ENCODE data around the gene PCYT1A. TPM values are rescaled to one million over a fixed set of nuclear protein-coding genes. Genes with fewer than 3 reads are reported as not detected.

Gene PCYT1A
- total RNA-seq, 1 donor from 2014 or later, result 57.0 TPM

- peaks cover 39% of the 10 kb centered on the region for H3K36me3 Mint-ChIP-seq (ENCODE audit: low read depth)
- no peaks in the 10 kb centered on the region for H3K9me3 Mint-ChIP-seq
- peak overlapping the region; percentile 79 for H3K4me3 Mint-ChIP-seq
- H3K4me1 Mint-ChIP-seq (ENCODE audit: low read depth), result peaks cover 62% of the 10 kb centered on the region
- H3K27me3 Mint-ChIP-seq (ENCODE audit: insufficient read depth), result no peaks in the 10 kb centered on the region
- peak overlapping the region; percentile 98 for H3K27ac Mint-ChIP-seq
- intact Hi-C loops (cut with micrococcal nuclease), result loop anchor here (10.0 kb wide), 1 partner anchor 370 kb away; the partner anchor contains the start of gene TNK2
- DNase-seq (ENCODE audit: low spot score), result no peak
Measured at GRCh38 chr3:196275126-196275525, 12.4 kb downstream of the PCYT1A start.

DNA sequence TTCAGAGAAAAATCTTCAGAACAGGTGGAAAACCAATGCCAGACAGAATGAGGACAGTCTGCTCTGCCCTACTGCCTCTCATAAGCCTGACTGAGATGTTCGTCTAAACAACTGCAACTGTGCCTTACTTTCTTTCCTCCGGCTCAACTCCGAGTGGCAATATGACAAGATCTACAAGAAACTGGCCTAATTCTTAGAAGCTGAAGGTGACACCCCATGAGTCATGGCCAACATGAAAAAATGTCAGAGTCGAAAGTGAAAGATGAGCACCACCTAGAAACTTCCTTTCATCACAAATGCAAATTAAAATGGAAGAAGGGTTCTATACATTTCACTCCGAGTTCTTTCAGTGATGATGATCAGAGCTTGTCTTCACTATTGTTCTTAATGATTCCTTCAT is 12.9 kb downstream of the PCYT1A start:
- peak; percentile 78 for DNase-seq (ENCODE audit: low spot score)

GRCh38 chr3:196273655-196274054 is 13.9 kb downstream of the PCYT1A start:
- Mint-ChIP-seq H3K9me3 (no peaks in the 10 kb centered on the region), H3K36me3 (ENCODE audit: low read depth) (peaks cover 44% of the 10 kb centered on the region), H3K4me1 (ENCODE audit: low read depth) (peaks cover 61% of the 10 kb centered on the region), H3K27me3 (ENCODE audit: insufficient read depth) (no peaks in the 10 kb centered on the region), H3K27ac (peak overlapping the region; percentile 98), H3K4me3 (peak overlapping the region; percentile 22)
- DNase-seq (ENCODE audit: low spot score), result no peak
- intact Hi-C loops (cut with micrococcal nuclease), result loop anchor here (1.0 to 10.0 kb wide), 8 partner anchors 14 to 369 kb away; partner anchors contain the start of genes DYNLT2B, PCYT1A, TFRC and TNK2

More for the DNA sequence above, 12.9 kb downstream of the PCYT1A start:
- Mint-ChIP-seq H3K4me3 (peak overlapping the region; percentile 79), H3K4me1 (ENCODE audit: low read depth) (peaks cover 60% of the 10 kb centered on the region), H3K27ac (peak overlapping the region; percentile 98), H3K27me3 (ENCODE audit: insufficient read depth) (no peaks in the 10 kb centered on the region), H3K36me3 (ENCODE audit: low read depth) (peaks cover 42% of the 10 kb centered on the region), H3K9me3 (no peaks in the 10 kb centered on the region)
- intact Hi-C loops (cut with micrococcal nuclease), result loop anchor here (1.0 to 10.0 kb wide), 8 partner anchors 13 to 370 kb away; partner anchors contain the start of genes DYNLT2B, PCYT1A, TFRC and TNK2

DNA sequence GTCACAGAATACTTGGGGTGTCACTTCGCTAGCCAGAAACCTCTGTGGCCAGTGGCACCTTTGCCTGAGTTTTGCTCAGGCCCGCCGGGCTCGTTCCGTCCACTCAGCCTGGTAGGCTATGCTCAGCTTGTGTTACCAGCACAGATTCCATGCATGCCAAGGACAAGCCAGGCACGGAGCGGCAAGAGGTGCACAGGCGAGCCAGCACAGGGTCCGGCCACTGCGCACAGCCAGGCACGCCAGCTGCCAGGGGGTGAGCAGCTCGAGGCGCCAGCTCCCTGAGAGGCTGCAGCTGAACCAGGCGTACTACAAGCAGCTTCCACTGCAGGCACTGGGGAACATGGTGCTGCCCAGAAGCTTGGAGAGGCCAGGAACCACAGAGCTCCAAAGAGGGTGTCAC is 14.7 kb downstream of the PCYT1A start:
- peak overlapping the region; percentile 98 for H3K27ac Mint-ChIP-seq
- no peaks in the 10 kb centered on the region for H3K27me3 Mint-ChIP-seq (ENCODE audit: insufficient read depth)
- no peak for DNase-seq (ENCODE audit: low spot score)
- H3K4me1 Mint-ChIP-seq (ENCODE audit: low read depth), result peaks cover 59% of the 10 kb centered on the region
- no peaks in the 10 kb centered on the region for H3K9me3 Mint-ChIP-seq
- H3K4me3 Mint-ChIP-seq, result peak overlapping the region; percentile 54
- intact Hi-C loops (cut with micrococcal nuclease), result loop anchor here (10.0 kb wide), 1 partner anchor 368 kb away; the partner anchor contains the start of gene TNK2
- peaks cover 37% of the 10 kb centered on the region for H3K36me3 Mint-ChIP-seq (ENCODE audit: low read depth)

DNA sequence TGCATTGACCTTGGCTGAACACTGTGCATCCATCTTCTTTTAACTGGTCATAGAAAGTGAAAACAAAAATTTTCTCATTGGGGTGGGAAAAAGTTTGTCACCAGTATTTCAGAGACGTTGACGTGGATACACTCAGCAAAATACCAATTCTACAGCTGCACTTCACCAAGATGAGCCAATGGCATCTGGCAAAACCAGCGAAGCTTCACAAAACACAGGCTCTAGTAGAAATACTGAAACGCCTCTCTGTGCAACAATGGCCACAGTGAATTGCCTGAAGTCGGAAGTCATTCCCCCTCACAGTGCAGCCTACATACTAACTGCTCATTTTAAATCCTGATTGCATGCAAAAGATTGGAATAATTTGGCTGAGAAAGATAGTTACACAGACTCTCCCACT is 17.0 kb downstream of the PCYT1A start:
- Mint-ChIP-seq H3K9me3 (no peaks in the 10 kb centered on the region), H3K4me1 (ENCODE audit: low read depth) (peaks cover 53% of the 10 kb centered on the region), H3K27ac (peak overlapping the region; percentile 55), H3K4me3 (no peak overlapping the region), H3K27me3 (ENCODE audit: insufficient read depth) (no peaks in the 10 kb centered on the region), H3K36me3 (ENCODE audit: low read depth) (peaks cover 33% of the 10 kb centered on the region)
- no peak for DNase-seq (ENCODE audit: low spot score)
- intact Hi-C loops (cut with micrococcal nuclease), result loop anchor here (10.0 kb wide), 1 partner anchor 366 kb away; the partner anchor contains the start of gene TNK2

DNA sequence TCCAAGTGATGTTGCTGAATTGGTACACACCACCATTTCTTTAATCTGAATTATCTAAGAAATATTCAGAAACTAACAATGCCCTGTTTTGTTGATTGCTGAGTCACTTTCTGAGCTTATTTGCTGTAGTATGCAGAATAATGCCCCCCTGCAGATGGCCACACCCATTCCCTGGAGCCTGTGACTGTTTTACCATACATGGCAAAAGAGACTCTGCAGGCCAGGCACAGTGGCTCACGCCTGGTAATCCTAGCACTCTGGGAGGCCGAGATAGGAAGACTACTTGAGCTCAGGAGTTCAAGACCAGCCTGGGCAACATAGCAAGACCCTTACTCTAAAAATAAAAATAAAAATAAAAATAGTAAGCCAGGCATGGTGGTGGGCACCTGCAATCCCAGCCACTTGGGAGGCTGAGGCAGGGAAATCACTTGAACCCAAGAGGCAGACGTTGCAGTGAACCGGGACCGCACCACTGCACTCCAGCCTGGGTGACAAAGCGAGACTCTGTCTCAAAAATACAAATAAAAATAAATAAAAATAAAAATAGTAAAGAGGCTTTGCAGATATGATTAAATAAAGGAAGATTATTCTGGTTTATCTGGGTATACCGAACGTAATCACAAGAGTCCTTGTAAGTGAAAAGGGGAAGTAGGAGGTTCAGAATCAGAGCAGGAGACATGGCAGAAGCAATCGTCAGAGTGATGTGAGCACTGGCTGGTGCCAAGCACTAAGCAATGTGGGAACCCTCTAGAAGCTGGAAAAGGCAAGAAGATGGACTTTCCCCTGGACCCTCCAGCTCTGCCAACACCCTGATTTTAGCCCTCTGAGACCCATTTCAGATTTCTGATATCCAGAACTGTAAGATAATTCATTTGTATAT is 19.0 kb downstream of the PCYT1A start:
- no peak overlapping the region for H3K4me3 Mint-ChIP-seq
- intact Hi-C loops (cut with micrococcal nuclease), result no loop called here
- no peaks in the 10 kb centered on the region for H3K27me3 Mint-ChIP-seq (ENCODE audit: insufficient read depth)

DNA sequence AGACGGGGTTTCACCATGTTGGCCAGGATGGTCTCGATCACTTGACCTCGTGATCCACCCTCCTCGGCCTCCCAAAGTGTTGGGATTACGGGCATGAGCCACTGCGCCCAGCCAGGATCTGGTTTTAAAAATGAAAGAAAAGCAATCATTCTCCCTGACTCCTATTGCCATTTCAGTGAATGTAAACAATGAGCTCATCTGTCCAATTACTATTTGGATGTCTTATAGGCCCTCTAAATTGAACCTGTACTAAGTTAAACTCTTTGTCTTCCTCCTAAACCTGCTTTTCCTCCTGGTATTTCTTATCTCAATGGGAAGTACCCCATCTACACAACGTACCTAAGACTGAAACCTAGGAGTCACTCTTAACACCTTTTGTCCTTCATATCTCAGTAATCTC is 23.7 kb downstream of the PCYT1A start:
- H3K27ac Mint-ChIP-seq, result no peak overlapping the region
- peaks cover 25% of the 10 kb centered on the region for H3K36me3 Mint-ChIP-seq (ENCODE audit: low read depth)
- no peak overlapping the region for H3K4me3 Mint-ChIP-seq

More for the DNA sequence above, 19.0 kb downstream of the PCYT1A start:
- DNase-seq (ENCODE audit: low spot score), result no peak
- H3K9me3 Mint-ChIP-seq, result no peaks in the 10 kb centered on the region
- peaks cover 42% of the 10 kb centered on the region for H3K4me1 Mint-ChIP-seq (ENCODE audit: low read depth)
- peaks cover 36% of the 10 kb centered on the region for H3K36me3 Mint-ChIP-seq (ENCODE audit: low read depth)
- H3K27ac Mint-ChIP-seq, result peak overlapping the region; percentile 61

DNA sequence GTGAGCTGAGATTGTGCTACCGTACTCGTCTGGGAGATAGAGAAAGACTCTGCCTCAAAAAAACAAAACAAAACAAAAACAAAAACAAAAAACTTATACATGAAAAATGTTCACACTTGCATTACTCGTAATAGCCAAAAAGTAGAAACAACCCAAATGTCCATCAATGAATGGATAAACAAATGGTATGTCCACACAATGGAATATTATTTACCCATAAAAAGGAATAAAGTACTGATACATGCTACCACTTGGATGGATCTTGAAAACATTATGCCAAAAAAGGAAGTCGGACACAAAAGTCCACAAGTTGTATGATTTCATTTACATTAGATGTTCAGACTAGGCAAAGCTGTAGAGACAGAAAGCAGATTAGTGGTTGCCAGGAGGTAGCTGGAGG is 26.7 kb downstream of the PCYT1A start:
- Mint-ChIP-seq H3K4me1 (ENCODE audit: low read depth) (peaks cover 11% of the 10 kb centered on the region), H3K36me3 (ENCODE audit: low read depth) (peaks cover 30% of the 10 kb centered on the region), H3K27ac (no peak overlapping the region), H3K4me3 (no peak overlapping the region), H3K9me3 (peaks cover 4% of the 10 kb centered on the region), H3K27me3 (ENCODE audit: insufficient read depth) (no peaks in the 10 kb centered on the region)
- intact Hi-C loops (cut with micrococcal nuclease), result no loop called here
- DNase-seq (ENCODE audit: low spot score), result no peak

More for the DNA sequence above, 23.7 kb downstream of the PCYT1A start:
- intact Hi-C loops (cut with micrococcal nuclease), result no loop called here
- no peak for DNase-seq (ENCODE audit: low spot score)
- Mint-ChIP-seq H3K4me1 (ENCODE audit: low read depth) (peaks cover 19% of the 10 kb centered on the region), H3K27me3 (ENCODE audit: insufficient read depth) (no peaks in the 10 kb centered on the region), H3K9me3 (peaks cover 4% of the 10 kb centered on the region)

- peaks cover 22% of the 10 kb centered on the region for H3K36me3 Mint-ChIP-seq (ENCODE audit: low read depth)
- H3K27ac Mint-ChIP-seq, result peak overlapping the region; percentile 16
Measured at GRCh38 chr3:196255776-196256175, 31.8 kb downstream of the PCYT1A start.

DNA sequence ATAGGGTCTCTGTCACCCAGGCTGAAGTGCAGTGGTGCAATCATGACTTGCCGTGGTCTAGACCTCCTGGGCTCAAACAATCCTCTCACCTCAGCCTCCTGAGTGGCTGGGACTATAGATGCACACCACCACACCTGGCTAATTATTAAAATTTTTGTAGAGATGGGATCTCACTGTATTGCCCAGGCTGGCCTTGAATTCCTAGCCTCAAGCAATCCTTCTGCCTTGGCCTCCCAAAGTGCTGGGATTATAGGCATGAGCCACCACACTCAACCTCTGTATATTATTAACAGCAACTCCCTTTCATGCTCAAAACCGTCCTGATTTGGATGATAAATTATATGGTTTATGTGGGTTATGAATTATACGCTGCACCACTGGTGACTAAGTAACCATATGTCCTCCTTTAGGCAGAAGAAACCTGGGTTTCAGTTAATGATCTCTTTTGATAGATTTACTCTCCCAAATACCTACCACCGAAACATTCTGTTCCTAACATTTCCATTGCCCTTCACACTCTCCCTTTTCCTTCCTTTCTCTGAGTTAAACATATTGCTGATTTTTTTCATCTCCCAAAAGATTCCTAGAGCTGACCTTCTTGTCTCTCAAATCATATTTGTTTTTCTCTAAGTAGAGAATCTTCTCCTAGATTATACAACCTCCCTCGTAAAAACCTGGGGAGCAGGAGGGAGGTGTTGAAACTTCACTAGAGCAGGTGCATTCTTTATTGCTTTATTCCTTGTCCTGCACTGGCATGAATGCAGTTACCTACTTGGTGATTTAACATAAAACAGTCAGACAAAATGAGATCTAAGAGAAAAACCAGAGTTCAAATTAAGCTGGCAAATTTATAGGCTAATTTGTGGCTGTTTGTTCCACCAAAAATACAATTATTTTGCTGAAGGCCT is 32.9 kb downstream of the PCYT1A start:
- Mint-ChIP-seq H3K27me3 (ENCODE audit: insufficient read depth) (no peaks in the 10 kb centered on the region), H3K4me1 (ENCODE audit: low read depth) (peaks cover 12% of the 10 kb centered on the region), H3K9me3 (no peaks in the 10 kb centered on the region), H3K36me3 (ENCODE audit: low read depth) (peaks cover 21% of the 10 kb centered on the region), H3K4me3 (no peak overlapping the region), H3K27ac (peak overlapping the region; percentile 6)
- intact Hi-C loops (cut with micrococcal nuclease), result no loop called here
- DNase-seq (ENCODE audit: low spot score), result no peak

More at GRCh38 chr3:196255776-196256175, 31.8 kb downstream of the PCYT1A start:
- Mint-ChIP-seq H3K27me3 (ENCODE audit: insufficient read depth) (no peaks in the 10 kb centered on the region), H3K4me3 (no peak overlapping the region), H3K9me3 (peaks cover under 1% of the 10 kb centered on the region), H3K4me1 (ENCODE audit: low read depth) (peaks cover 12% of the 10 kb centered on the region)
- no peak for DNase-seq (ENCODE audit: low spot score)
- intact Hi-C loops (cut with micrococcal nuclease), result no loop called here

- intact Hi-C loops (cut with micrococcal nuclease), result no loop called here
- peaks cover 10% of the 10 kb centered on the region for H3K4me1 Mint-ChIP-seq (ENCODE audit: low read depth)
- peaks cover 18% of the 10 kb centered on the region for H3K36me3 Mint-ChIP-seq (ENCODE audit: low read depth)
- no peak overlapping the region for H3K4me3 Mint-ChIP-seq
- no peak overlapping the region for H3K27ac Mint-ChIP-seq
- DNase-seq (ENCODE audit: low spot score), result no peak
- H3K9me3 Mint-ChIP-seq, result no peaks in the 10 kb centered on the region
- H3K27me3 Mint-ChIP-seq (ENCODE audit: insufficient read depth), result no peaks in the 10 kb centered on the region
Measured at GRCh38 chr3:196251918-196252317, 35.6 kb downstream of the PCYT1A start.

DNA sequence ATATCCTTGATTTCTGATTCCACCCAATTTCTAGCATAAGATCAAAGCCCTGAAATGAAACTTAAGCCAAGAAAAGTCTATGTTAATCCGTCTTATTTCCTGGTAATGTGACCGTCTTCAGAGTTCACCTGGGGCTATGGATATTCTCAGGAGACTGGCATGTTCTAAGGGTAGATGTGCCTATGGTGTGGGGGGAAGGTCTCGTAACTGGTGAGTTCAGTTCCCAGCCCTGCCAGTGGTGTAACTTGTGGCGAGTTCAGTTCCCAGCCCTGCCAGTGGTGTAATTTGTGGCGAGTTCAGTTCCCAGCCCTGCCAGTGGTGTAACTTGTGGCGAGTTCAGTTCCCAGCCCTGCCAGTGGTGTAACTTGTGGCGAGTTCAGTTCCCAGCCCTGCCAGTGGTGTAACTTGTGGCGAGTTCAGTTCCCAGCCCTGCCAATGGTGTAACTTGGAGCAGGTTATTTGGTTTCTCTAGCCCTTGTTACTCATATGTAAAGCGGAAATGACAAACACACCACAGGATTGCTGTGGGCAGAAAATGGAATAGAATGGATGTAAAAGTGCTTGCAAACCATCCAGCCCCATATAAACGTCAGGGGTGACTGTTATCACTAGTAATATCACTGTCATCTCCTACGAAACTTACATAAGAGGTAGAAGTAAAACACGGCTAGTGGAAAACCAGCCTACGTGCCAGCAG is 40.8 kb downstream of the PCYT1A start:
- no peak for DNase-seq (ENCODE audit: low spot score)
- Mint-ChIP-seq H3K27me3 (ENCODE audit: insufficient read depth) (no peaks in the 10 kb centered on the region), H3K9me3 (no peaks in the 10 kb centered on the region), H3K4me1 (ENCODE audit: low read depth) (peaks cover 4% of the 10 kb centered on the region), H3K27ac (no peak overlapping the region), H3K36me3 (ENCODE audit: low read depth) (peaks cover 23% of the 10 kb centered on the region), H3K4me3 (no peak overlapping the region)
- intact Hi-C loops (cut with micrococcal nuclease), result no loop called here
